ENCODE measurements around the gene TRAF3IP1.

- TF ChIP-seq POLR2A (IDR thresholded peaks at IDR 0.05; ENCODE audit: low read depth, low read length) (no peak), POU2F2 (IDR thresholded peaks at IDR 0.05; ENCODE audit: low read depth, low read length) (no peak), SPI1 (IDR thresholded peaks at IDR 0.05; ENCODE audit: low read depth, low read length) (no peak), TAF1 (IDR thresholded peaks at IDR 0.05; ENCODE audit: low read depth, low read length) (no peak), POLR2AphosphoS5 (IDR thresholded peaks at IDR 0.05; ENCODE audit: low read depth, low read length) (no peak), PAX5 (IDR thresholded peaks at IDR 0.05; ENCODE audit: insufficient read depth, low read length, severe bottlenecking) (no peak)
Observed at GRCh38 chr2:238440767-238441166, 120.4 kb downstream of the TRAF3IP1 start.
